ENCODE results near the gene CEP104. TPM values are rescaled to one million over a fixed set of nuclear protein-coding genes. Genes with fewer than 3 reads are reported as not detected.

Gene CEP104
- total and polyA plus RNA-seq, 8 donors: 7.0 to 128 (median 28.7) TPM

DNA sequence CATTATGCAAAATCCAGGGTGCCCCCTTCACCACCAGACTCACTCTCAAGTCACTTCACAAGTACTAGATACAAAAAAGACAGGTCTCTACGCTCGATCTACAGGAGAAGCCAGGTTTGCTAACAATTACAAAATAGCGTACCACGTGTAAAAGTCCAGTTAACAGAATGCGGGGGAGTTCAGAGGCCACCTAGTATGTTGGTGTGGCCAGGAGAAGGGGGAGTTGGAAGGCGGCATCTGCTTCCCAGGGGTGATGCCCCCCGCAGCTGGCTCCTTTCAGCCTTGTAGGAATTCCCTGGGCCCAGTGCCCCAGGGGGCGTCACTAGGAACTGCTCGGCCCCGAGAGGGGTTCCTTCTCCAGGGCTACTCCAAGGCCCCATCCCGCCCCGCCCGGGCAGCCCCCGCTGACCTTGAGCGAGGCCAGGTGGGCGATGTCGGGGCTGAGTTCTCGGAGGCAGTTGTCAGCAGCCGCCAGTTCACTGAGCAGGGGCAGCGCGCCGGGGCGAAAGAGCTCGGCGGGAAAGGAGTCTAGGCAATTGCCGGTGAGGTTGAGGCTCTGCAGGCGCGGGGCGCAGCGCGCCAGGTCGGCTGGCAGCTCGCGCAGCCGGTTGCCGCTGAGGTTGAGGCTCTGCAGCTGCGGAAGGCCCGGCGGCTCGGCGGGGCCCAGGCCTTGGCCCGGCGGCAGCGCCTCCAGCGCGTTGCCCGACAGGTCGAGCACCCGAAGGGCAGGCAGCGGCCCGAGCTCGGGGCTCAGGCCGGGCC is 61.4 kb downstream of the CEP104 start:
- Histone ChIP-seq H3K4me3 (peak overlapping the region; percentile 95 to 99 (median 97)), H3K27ac (peak overlapping the region; percentile 46 to 86 (median 69)), H3K36me3 (peaks cover 0 to 17% (median 13%) of the 10 kb centered on the region in 4 donors), H3K27me3 (peaks cover 0 to 9% (median 4%) of the 10 kb centered on the region in 3 donors), H3K9me3 (no peaks in the 10 kb centered on the region), H3K4me1 (peaks cover 32 to 62% (median 47%) of the 10 kb centered on the region in 4 donors)
- peak in 1 of 2 donors; percentile 30 for DNase-seq
- 2 to 7% (median 4%) methylated on average over 21 to 53 of the region's 53 CpGs for WGBS, 5 donors
- TF ChIP-seq POLR2AphosphoS5 (IDR thresholded peaks at IDR 0.05) (no peak), EP300 (IDR thresholded peaks at IDR 0.05) (no peak), POLR2A (IDR thresholded peaks at IDR 0.05) (no peak), CTCF (IDR thresholded peaks at IDR 0.05) (no peak)
- intact Hi-C loops (cut with DNase I; ENCODE audit: low total_unique reads): no loop called here

GRCh38 chr1:3790952-3791351 is 66.1 kb downstream of the CEP104 start:
- DNase-seq: no peak
- no peaks in the 10 kb centered on the region for H3K27me3 ChIP-seq
- intact Hi-C loops (cut with DNase I; ENCODE audit: low total_unique reads): no loop called here
- 85 to 91% (median 89%) methylated on average over 15 to 18 of the region's 18 CpGs for WGBS, 5 donors
- H3K36me3 ChIP-seq: peaks cover 11 to 62% (median 55%) of the 10 kb centered on the region in 4 donors
- H3K9me3 ChIP-seq: no peaks in the 10 kb centered on the region
- H3K4me3 ChIP-seq: no peak overlapping the region
- TF ChIP-seq CTCF (IDR thresholded peaks at IDR 0.05) (no peak), POLR2AphosphoS5 (IDR thresholded peaks at IDR 0.05) (no peak), POLR2A (IDR thresholded peaks at IDR 0.05) (no peak), EP300 (IDR thresholded peaks at IDR 0.05) (no peak)
- H3K4me1 ChIP-seq: peaks cover 32 to 79% (median 55%) of the 10 kb centered on the region in 4 donors
- H3K27ac ChIP-seq: no peak overlapping the region

DNA sequence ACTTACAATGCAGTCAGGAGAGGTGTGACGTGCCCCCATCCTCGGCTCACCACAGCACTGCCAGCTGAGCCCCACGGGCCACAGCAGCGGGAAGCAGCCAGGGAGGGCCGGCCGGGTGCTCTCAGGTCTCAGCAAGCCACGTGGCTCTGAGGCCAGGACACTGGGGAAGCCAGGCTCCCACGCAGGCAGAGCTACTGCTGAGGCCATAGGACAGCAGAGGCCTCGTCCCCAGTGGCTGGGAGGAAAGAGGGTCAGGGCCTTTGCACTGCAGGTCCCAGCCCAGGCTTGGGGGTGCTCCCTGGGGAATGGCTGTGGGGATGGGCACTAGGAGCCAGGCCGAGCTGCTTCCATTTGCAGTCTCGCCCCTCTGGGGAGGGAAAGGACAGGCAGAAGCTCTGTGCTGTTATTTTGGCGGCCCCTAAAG is 66.5 kb downstream of the CEP104 start:
- intact Hi-C loops (cut with DNase I; ENCODE audit: low total_unique reads): no loop called here
- no peak for DNase-seq
- no peak overlapping the region for H3K4me3 ChIP-seq
- H3K36me3 ChIP-seq: peaks cover 16 to 66% (median 59%) of the 10 kb centered on the region in 4 donors
- no peaks in the 10 kb centered on the region for H3K9me3 ChIP-seq
- no peak overlapping the region for H3K27ac ChIP-seq
- whole genome bisulfite sequencing, 5 donors: 58 to 81% (median 79%) methylated on average over 4 to 12 of the region's 12 CpGs
- peaks cover 31 to 75% (median 51%) of the 10 kb centered on the region in 4 donors for H3K4me1 ChIP-seq
- TF ChIP-seq CTCF (IDR thresholded peaks at IDR 0.05): no peak
- no peaks in the 10 kb centered on the region for H3K27me3 ChIP-seq

DNA sequence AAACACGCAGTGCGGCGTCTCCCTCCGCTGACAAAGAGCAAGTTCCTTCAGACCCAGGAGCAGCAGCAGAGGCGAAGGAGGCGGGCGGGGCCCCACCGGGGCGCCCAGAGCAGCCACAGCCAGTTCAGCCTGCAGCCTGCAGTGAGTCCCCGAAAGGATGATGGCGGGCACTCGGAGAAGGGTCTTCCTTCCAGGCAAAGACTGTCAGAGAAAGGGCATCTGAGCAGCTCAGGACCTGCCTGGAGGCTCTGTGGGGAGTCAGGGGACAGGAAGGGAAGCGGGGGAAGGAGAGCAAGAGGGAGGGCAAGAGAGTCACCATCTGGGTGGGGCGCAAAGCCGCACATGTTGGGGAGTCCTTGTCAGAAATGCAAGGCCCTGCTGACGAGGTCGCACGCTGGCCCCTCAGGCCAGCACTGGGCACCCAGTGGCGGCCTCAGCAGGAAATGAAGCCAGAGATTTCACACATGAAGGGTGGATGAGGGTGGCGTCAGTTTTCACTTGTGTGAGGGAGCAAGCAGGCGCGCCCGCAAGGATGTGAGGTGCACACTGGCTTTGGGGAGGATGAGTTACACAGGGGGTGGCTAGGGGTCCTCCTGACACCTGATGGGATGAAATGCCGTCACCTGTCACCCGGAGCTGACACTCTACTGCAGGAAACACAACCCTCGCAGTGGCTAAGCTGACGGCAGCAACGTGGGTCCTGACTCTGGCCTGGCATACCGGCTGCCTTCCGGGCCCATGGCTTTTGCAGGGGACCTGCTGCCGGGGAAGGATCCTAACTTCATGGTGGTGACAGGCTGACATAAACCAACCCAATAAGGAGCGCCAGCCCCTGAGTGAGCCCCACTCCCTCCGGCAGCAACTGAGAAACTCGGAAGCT is 67.3 kb downstream of the CEP104 start:
- Histone ChIP-seq H3K36me3 (peaks cover 24 to 75% (median 68%) of the 10 kb centered on the region in 4 donors), H3K4me1 (peaks cover 22 to 66% (median 43%) of the 10 kb centered on the region in 4 donors), H3K27me3 (no peaks in the 10 kb centered on the region), H3K9me3 (no peaks in the 10 kb centered on the region), H3K4me3 (no peak overlapping the region), H3K27ac (no peak overlapping the region)
- 85 to 88% (median 87%) methylated on average over 30 to 34 of the region's 34 CpGs for WGBS, 5 donors
- no peak for DNase-seq
- intact Hi-C loops (cut with DNase I; ENCODE audit: low total_unique reads): no loop called here
- TF ChIP-seq POLR2A (IDR thresholded peaks at IDR 0.05) (no peak), CTCF (IDR thresholded peaks at IDR 0.05) (no peak), EP300 (IDR thresholded peaks at IDR 0.05) (no peak), POLR2AphosphoS5 (IDR thresholded peaks at IDR 0.05) (no peak)

Data from stomach (tissue), 9 donors.